T follicular helper cell (primary cell): Measurements from ENCODE around the gene VN1R4.
"Not testable (repeated sequence)": the region's sequence is repeated elsewhere in the genome, so short reads cannot be mapped to it uniquely, and the experiment has no call there.

Source experiments
- DNase-seq: peaks from one replicate; pipeline ENCODE4 v3.0.0-alpha.2; 2020; ENCODE audit warnings: low read depth
- total RNA-seq, 2 experiments: gene quantifications; one replicate each; lab custom pipeline; 2026; lab: John Stamatoyannopoulos, UW

The VN1R4 gene, protein sequence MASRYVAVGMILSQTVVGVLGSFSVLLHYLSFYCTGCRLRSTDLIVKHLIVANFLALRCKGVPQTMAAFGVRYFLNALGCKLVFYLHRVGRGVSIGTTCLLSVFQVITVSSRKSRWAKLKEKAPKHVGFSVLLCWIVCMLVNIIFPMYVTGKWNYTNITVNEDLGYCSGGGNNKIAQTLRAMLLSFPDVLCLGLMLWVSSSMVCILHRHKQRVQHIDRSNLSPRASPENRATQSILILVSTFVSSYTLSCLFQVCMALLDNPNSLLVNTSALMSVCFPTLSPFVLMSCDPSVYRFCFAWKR
- total RNA-seq: 0 reads per million in 2 experiments

DNA sequence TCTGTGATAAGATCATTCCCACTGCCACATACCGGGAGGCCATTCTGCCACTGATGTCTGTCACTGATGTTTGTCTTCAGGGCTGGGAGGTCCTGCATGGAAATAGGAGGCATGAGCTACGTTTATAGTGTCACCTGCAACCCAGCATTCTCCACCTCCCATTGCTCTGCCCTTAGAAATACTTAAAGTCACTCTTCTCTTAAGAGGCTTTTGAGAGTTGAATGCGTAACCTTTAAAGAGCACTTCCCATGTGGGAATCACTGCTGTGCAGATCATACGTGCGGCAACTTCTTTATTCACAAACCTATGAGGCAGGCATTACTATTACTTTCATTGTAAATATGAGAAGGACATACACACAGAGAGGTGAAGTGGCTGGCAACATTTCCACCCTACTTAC is at the start of gene VN1R4:
VN1R4 (minus strand) TSS at position 101 of the 400 bp plus-strand sequence; CDS start at position 43, 58 bp downstream.
- DNase-seq: not testable (repeated sequence)

DNA sequence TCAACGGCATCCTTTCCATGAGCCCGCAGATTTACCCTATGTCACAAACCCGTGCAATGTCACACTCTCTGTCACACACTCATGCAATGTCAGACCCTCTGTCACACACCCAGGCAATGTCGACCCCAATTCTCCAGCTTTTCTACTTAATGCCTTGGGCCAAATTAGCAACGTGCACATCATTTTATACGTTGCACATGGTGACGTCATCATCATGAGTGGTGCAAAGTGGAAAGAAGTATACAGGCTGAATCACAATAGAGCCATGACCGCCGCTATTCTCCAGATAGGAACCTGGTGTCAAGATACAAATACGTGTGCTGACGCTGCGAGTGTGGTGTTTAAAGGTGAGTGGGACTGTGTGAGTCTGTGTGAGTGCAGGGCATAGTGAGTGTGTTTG is 44.4 kb upstream of the VN1R4 start:
- no peak for DNase-seq

DNA sequence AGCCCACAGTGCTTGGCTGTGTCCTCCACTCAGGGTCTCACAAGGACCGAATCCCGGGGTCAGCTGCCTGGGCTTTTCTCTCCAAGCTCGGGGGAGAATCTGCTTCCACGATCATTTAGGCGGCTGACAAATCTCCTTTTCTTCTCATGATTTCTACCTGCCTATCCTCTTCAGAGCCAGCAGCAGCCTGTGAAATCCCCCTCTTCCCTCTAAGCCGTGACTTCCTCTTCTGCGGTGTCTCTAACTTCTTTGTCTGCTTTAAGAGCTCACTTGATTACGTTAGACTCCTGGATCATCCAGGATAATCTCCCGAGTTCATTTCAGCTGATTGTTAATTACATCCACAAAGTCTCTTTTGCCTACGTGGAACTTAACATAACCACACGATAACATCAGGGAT is 43.5 kb upstream of the VN1R4 start:
- no peak for DNase-seq

DNA sequence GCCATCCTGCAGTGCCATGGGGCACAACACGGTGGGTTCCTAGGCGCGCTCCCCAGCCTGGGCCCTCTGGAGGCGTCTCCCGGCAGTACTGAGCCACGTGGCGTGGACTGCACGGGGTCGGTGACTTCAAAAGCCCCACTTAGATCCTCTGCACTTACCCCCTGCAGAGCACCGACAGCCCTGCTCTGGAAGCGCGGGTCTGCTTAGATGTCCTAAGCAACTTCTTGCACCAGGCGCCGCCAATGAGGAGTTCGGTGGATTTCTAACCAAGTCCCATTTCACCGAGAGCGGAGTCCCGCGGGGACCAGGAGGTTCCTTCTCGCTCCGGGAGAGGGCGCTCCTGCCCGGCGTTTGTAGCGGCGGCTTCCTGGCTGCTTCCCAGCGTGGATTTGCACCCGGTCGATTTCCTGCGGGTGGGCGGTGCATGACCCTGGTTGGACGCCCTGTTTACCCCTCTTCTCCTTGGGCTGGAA is 40.9 kb upstream of the VN1R4 start:
- DNase-seq: no peak

DNA sequence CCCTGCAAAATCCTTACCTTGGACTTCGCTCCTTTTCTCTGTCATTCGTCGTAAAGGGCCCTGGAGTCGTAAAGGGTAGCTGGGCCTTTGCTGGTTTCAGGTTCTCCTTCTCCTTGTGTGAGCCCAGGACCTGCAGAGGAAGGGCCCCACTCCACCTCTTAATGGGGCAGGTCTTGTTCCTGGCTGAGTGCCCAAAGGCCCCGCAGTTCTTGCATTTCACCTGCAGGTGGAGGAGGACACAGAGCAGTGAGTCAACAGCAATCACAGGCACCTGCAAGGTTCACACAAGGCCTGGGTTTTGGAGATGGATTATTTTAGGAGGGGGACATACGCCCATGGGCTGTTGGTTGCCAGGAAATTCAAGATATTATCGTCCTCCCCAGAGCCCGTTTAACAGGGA is 33.8 kb upstream of the VN1R4 start:
- DNase-seq: not testable (repeated sequence)

DNA sequence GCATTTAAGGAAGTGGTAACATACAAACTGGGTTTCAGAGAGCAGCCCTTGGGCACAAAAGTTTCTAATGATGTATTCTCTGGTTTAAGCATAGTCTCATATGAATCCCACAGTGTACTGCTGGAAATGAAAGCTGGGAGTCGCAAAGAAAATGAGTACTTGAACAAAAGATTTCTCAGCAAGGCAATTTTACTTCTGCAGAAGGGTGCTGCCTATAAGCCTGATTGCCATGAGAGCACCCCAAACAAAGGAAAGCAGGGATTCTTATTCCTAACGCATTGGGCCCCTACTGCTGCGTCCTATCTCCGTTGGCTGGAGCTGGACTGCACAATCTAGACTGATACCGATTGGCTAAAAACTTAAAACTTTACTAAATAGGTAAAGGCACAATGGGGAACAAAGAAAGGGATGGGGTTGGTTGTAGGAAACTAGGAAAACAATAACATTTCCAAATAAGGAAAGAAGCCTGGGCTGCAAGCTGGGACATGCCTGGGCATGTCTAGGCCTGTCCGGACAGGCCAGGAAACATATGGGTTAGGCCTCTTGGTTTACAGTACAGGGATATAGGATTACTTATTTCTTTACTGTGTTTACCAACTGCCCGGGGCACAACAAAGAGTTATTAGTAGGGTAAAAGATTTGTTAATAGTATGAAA is 27.4 kb upstream of the VN1R4 start:
- no peak for DNase-seq

DNA sequence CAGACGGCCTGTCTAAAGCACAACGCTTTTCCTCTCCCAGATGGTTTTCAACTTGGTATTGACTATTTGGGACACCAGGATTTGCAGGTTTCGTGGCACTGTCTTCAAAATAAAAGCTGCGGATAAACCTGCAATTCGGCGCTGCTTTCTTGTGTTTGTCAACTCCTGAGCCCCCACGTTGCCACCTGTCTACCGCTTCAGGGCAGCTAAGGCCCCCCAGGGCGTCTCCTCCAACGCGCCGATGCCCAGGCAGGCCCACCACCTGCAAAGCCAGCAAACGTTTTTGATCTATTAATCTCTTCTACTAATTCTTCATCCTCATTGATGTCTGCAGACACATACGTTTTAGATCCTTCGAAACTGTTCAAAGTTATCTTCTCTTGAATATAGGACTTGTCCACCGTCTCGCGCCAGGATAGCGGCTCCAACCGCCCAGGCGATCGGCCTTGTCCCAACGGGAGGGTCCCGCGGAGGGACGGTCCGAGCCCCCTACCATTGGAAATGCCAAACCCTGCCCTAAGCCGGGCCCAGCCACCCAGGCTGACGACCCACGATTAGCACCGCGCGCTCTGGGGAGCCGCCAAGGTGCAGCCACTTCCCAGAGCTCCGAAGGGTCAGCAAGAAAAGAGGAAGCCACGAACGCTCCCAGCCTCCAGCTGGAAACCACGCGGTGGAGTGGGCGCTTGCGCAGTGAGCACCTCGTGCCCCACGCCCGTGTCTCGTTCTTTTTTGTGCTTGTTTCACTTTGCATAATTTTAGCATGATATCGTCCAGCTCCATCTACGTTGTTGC is 23.4 kb upstream of the VN1R4 start:
- no peak for DNase-seq

DNA sequence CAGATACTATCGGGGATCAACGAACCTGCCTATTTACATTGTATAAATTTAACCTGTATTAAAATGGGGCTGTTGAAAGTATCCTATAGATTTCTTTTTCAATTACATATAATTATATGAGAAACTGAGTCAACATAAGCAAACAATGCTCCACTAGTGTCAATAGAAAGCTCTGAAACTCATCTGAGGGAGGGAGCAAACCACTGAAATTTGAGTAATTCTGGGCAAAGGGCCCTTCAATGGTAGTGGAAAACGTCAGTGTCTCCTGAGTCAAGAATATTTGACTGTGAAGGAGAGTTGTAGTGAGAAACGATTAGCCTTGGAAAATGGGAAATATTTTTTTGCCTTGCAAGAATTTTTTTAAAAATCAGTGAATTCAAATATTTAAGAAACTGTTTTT is 17.6 kb upstream of the VN1R4 start:
- DNase-seq: no peak

DNA sequence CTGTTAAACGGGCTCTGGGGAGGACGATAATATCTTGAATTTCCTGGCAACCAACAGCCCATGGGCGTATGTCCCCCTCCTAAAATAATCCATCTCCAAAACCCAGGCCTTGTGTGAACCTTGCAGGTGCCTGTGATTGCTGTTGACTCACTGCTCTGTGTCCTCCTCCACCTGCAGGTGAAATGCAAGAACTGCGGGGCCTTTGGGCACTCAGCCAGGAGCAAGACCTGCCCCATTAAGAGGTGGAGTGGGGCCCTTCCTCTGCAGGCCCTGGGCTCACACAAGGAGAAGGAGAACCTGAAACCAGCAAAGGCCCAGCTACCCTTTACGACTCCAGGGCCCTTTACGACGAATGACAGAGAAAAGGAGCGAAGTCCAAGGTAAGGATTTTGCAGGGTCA is 14.4 kb upstream of the VN1R4 start:
- not testable (repeated sequence) for DNase-seq

DNA sequence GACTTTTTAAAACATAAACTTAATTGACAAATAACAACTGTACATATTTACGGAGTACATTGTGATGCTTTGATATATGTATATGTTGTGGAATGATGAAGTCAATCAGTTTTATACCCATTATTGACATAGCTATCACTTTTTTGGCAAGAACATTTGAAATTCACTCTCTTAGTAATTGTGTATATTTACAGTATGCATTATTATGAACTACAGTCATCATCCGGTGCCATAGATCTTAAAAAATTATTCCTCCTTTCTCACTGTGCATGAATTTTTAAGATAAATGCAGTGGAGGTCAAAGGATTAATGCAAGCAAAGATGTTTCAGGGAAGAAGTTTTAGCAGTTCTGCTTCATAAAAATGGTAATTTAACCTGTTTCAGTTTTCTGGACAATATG is 8.0 kb upstream of the VN1R4 start:
- no peak for DNase-seq

DNA sequence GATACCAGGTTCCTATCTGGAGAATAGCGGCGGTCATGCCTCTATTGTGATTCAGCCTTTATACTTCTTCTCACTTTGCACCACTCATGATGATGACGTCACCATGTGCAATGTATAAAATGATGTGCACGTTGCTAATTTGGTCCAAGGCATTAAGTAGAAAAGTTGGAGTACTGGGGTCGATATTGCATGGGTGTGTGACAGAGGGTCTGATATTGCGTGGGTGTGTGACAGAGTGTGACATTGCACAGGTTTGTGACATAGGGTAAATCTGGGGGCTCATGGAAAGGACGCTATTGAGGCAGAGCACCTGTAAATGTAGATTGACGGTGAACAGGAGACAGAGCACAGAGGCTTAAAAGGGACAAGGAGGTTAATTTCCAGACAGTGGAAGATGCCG is 4.5 kb upstream of the VN1R4 start:
- no peak for DNase-seq

DNA sequence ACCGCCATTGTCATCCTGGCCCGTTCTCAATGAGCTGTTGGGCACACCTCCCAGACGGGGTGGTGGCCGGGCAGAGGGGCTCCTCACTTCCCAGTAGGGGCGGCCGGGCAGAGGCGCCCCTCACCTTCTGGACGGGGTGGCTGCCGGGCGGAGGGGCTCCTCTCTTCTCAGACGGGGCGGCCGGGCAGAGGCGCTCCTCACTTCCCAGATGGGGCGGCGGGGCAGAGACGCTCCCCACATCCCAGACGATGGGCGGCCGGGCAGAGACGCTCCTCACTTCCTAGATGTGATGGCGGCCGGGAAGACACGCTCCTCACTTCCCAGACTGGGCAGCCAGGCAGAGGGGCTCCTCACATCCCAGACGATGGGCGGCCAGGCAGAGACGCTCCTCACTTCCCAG is 2.3 kb upstream of the VN1R4 start:
- DNase-seq: not testable (repeated sequence)

DNA sequence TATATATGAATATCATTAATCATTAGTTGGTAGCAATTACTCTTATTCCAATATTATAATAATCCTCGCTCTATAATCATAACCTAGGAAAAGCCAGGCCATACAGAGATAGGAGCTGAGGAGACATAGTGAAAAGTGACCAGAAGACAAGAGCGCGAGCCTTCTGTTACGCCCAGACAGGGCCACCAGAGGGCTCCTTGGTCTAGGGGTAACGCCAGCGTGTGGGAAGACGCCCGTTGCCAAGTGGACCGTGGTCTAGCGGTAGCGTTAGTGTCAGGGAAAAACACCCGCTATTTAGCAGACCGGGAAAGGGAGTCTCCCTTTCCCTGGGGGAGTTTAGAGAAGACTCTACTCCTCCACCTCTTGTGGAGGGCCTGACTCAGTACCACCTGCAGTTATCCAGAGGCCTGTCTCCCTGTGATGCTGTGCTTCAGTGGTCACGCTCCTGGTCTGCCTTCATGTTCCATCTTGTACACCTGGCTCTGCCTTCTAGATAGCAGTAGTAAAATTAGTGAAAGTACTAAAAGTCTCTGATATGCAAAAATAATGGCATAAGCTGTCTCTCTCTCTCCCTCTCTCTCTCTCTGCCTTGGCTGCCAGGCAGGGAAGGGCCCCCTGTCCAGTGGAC is 9.7 kb downstream of the VN1R4 start, which contains the start of gene VN1R2:
VN1R2 (plus strand) TSS at position 578 of the 628 bp plus-strand sequence. CDS start 84 bp downstream, outside the sequence.
- not testable (repeated sequence) for DNase-seq

DNA sequence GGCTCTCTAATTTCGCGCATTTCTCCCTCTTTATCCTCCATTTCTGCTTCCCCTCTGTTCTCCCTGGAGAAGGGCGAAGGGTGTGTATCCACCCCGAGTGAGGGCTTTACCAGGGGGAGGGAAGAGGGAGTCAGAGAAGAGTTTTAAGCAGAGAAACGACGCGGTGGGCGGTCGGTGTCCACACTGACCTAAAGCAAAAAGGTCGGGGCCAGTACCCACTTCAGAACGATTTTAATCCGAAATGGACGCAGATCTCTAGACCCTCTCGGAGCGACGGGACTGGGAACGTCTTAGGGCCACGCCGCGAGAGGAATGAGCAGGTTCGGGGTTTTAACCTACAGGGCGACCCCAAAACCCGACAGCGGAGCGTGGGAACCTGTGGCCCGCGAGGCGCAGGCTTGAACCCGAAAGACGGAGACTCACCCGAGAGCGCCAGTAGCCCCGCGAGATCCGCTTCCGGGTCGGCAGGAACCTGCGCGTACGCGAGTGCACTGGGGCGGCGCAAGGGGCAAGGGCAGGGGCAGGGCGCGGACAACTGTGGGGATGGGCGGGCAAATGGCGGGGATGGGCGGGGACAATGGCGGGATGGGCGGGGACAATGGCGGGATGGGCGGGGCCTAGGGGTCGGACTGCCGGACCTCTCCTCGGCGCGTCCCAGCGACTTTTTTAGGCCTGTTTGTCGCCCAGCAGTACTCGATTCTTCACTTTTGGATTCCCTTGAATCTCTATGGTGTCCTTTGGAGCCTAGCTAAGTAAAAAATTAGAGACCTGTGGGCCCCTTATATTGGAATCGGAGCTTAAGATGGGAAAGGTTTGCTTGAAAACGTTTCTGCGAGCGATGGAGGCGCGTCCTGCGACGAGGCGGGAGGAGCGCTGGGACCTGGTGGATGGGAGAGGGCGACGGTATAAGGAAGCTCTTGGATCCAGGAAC is 12.8 kb downstream of the VN1R4 start, which contains the start of gene ZNF677:
ZNF677 (minus strand) TSS at position 463 of the 931 bp plus-strand sequence. CDS start 3,323 bp downstream, outside the sequence.
- DNase-seq: peak; percentile 56

DNA sequence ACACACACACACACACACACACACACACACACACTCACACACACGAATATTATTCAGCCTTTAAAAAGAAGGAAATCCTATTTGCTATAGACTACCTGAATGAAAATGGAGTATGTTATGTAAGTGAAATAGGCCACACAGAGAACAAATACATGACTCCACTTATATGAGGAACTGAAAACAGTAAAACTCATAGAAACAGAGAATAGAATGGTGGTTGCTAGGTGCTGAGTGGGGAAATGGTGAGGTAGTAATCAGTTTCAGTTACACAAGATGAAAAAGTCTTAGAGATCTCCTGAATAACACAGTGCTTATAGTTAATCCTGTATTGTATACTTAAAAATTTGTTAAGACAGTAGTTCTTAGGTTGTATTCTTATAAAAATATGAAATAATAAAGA is 21.0 kb downstream of the VN1R4 start:
- no peak for DNase-seq

DNA sequence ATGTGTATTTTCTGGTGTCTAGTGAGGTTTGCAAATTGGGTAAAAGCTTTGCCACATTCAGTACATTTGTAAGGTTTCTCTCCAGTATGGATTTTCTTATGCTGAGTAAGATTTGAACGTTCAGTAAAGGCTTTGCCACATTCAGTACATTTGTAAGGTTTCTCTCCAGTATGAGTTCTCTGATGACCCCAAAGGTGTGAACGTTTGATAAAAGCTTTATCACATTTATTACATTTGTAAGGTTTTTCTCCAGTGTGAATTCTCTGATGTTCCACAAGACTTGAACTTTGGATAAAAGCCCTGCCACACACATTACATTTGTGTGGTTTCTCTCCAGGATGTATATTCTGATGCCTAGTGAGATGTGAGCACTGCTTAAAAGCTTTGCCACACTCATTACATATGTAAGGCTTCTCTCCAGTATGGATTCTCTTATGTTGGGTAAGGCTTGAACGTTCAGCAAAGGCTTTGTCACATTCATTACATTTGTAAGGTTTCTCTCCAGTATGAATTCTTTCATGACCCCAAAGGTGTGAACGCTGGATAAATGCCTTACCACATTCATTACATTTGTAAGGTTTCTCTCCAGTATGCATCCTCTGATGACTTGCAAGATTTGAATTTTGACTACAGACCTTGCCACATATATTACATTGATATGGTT is 30.3 kb downstream of the VN1R4 start:
- no peak for DNase-seq

DNA sequence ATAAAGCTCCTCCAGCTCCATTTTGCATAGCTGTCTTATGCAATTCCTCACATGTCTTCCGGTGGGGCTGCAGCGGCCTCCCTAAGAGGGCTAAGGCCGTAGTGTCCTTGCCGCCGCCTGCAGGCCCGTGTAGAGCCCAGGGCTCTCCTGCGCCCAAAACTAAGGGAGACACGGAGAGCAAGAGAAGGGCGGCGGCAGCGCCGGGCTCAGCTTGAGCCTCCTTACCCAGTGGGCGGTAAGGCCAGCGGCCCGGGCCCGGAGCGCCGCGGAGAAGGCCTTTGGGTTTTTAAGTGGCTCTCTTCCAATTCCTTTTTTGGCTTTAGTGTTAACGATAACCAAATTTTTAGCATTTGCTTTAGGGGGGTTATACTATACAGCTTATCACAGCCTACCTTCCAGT is 42.9 kb downstream of the VN1R4 start:
- no peak for DNase-seq

DNA sequence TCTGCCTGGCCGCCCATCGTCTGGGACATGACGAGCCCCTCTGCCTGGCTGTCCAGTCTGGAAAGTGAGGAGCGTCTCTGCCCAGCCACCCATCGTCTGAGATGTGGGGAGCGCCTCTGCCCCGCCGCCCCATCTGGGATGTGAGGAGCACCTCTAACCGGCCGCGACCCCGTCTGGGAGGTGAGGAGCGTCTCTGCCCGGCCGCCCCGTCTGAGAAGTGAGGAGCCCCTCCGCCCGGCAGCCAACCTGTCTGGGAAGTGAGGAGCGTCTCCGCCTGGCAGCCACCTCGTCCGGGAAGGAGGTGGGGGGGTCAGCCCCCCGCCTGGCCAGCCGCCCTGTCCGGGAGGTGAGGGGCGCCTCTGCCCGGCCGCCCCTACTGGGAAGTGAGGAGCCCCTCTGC is 44.8 kb downstream of the VN1R4 start:
- not testable (repeated sequence) for DNase-seq
